GM19397 (cell line): ENCODE measurements around the gene SNPH.
A peak's percentile ranks its signal among the peaks of the same experiment; 100 is the strongest.

ENCODE experiments used
- ATAC-seq: cut with Tn5 transposase; IDR thresholded peaks from one replicate; pipeline ENCODE4 v1.9.1; 2021; ENCODE audit warnings: mild to moderate bottlenecking, moderate library complexity; ENCODE audit not compliant: unreplicated experiment

Gene SNPH

DNA sequence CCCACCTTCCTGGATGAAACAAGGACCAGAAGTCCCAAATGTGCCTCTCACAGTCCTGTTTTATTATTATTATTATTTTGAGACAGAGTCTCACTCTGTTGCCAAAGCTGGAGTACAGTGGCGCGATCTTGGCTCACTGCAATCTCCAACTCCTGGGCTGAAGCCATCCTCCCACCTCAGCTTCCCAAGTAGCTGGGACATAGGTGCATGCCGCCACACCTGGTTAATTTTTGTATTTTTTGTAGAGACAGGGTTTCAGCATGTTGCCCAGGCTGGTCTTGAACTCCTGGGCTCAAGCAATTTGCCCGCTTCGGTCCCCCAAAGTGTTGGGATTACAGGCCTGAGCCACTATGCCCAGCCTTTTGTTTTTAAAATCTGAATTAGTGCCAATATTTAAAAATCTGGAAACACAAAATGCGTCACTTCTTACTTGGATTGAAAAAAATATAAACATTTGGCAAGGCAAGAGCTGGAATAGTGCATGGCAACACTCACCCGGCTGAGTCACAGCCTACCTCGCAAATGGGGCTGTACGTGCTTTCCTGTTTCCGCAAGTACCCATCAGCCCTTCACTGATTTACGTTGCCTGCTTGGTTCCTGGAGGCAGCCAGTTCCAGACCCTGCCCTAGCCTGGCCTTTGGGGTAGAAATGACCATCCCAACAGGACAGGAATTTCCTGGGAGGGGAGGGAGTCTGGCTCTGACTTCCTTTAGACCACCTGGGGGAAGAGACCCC is 56.6 kb downstream of the SNPH start:
- no peak for ATAC-seq

DNA sequence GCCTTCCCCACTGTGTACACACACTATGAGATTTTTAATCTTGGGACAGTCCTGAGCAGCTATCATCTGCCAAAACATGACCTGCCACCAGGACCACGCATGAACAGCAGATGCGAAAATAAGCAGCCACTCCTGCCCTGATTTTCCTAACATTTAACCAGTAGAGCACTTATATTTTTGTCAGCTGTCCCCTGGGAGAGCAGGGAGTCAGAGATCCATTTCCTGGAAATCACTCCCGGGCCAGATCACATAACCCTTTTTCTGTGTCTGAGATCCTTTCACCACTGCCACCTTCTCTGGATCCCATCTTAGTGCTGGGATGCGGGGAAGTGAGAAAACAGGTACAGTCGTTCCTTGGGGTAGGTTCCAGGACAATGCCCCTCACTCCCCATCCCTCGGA is 57.2 kb downstream of the SNPH start:
- no peak for ATAC-seq

DNA sequence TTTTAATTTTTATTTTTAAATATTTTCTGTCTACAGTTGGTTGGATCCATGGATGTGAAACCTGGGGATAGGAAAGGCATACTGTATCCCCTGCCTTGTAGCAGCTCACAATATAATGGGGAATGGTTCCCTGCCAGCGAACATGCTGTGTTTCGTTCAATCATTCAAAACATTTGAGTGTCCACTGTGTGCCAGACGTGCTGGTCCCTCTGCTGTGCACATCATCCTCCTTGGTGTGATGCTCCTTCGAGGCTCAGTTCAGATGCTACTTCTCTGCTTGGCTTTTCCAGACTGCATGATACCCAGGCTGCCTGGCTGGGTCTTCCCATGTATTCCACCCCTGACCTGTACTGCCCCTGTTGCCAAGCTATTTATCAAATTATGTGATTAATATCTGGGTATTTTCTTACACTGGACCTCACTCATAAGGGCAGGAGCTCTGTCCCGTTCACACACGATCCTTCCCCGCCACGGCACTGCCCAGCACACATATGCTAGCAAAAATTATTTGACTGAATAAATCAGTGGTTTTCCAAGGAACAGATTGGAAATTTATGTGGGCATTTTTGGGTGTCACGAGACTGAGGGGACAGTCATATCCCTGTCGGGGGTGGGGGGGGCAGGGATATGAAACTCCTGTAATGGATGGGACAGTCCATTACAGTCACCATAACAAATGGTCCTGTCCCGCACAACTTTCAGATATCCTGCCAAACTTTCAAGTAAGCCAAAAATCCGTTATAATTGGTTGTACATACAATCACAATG is 57.9 kb downstream of the SNPH start:
- ATAC-seq, result no peak

DNA sequence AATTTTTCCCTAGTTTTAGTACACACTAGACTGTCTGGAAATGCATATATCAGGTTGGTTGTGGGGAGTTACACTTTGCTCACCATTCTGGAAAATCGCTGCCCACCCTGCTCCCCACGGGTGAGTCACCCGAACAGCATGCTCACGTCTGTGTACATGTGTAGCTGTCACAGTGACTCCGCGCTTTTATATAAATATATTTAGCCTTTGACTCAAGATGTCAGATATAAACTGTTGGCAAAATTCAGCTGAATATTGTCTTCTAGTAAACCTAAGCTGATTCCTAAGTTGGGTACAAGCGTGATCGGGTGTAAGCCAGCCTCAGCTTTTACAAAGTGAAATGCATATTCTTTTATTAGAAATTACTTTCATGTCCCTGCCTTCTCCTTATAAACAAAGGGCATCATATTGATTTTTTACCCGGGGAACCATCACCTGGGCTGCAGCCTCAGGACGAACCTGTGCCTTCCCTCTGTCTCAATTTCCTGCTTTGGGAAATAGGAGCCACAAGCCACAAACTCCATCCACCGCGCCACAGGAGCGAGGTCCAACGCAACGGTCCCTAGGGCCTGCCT is 58.6 kb downstream of the SNPH start:
- ATAC-seq, result no peak

DNA sequence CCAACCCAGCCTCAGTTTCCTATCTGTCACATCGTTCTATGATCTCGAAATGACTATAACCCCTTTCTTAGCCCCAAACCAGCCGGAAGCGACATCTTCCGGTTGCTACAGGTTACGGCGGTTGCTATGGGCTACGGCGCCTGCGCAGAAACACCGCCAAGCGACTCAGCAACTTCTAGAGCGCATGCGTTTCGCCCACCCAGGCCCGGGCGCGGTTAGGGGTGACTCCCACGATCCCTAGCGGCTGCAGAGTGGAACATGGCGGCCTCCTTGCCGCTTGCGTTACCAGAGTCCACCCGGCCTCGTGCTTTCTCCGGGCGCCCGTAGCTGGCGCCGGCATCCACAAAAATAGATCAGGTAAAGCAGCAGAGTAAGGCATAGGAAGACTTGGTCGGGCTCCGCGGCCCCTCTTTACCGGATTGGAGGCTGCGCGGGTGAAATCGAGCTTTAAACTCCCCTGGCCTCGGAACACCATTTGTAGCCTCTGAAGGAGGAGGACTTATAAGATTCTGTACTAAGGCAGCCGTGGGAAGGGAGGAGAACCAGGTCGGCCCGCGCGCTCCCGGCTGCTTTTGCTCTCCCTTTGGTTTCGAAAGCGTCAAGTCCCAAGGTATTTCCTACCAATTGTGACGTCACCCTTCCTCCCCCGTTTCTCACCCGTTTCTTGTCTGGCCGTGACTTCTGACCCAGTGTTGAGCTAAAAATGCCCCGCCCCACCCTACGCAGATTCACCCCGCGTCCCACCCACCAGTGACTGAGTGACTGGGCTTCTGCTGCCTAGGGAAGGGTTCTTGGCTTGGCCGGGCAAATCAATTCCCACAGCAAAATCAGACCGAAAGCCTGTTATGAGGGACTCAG is 59.3 kb downstream of the SNPH start:
- ATAC-seq, result peak; percentile 84

DNA sequence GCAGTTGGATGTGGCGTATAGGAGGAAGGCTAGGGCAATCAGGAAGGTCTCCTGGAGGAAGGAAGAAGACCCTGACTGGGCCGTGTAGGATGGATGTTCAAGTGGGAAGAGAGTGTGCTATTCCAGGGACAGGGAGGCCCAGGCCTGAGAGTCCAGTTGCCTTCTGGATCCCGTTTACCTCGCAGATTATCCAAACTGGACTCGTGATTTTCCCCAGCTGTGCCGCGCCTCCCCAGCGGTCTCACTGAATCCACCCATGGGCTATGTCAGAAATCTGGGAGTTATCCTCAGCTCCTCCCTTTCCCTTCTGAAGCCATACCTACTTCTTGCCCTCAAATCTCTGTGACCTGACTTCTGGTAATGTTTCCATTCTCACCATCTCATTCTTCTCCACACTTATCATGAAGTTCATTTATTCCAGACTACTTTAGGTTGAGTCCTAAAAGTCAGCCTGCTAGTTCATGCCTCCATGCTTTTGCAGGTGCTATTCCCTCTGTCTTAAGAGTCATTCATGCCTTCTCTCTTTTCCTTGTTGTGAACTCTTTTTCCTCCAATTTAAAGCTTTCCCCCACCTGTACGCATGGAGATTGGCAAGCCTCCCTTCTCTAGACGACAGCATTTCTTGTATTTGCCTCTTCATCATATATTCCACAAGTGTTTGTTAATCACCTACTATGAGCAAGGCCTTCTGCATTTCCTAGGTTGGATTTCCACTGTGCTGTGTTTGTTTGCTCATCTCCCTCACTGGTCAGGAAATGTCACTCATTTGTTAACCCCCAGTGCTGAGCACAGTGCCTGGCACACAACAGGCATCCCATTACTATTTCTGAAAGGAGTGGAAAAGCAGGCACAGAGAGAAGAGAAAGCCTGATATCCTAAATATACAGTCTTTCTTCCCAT is 60.2 kb downstream of the SNPH start:
- ATAC-seq, result no peak

GRCh38 chr20:1327241-1327653 is 61.2 kb downstream of the SNPH start:
- ATAC-seq, result no peak

GRCh38 chr20:1327827-1328679 is 62.0 kb downstream of the SNPH start:
- no peak for ATAC-seq

DNA sequence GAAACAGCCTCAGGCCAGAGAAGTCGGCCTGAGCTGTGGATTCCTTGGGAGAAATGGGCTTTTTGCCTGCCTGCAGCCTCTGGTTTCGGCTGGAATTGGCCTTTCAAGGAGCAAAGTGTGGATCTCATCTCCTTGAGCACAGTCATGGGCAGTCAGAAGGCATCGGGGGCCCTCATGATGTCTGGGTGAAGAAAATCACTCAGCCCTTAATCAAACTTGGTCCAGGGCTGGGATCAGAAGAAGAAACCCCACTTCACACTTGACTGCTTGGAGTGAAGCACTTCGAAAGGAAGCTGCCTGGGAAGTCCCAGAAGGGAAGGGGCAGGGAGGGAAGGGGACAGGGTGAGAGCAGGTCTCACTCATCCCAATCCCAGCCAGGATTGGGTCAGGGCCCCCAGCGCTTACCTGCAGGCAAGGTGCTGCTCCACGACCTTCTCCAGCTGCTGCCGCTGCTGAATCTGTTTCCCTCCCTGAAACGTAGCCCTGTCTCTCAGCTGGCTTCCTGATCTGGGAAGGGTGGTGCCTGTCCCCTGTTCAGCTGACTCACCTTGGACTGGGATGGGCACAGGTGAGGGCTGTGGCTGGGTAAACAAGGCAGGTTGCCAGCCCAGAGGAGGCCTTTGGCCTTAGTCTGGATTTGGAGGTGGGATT is 62.7 kb downstream of the SNPH start, which contains the start of gene SDCBP2:
SDCBP2 (minus strand) TSS at position 460 of the 651 bp plus-strand sequence. CDS start 8,723 bp downstream, outside the sequence.
- ATAC-seq, result no peak

- no peak for ATAC-seq
These were observed 64.2 kb downstream of the SNPH start for GRCh38 chr20:1330075-1330830.

- ATAC-seq, result no peak
These were observed 65.0 kb downstream of the SNPH start for GRCh38 chr20:1331101-1331500.

GRCh38 chr20:1331801-1332453 is 65.8 kb downstream of the SNPH start:
- no peak for ATAC-seq

GRCh38 chr20:1332749-1333300 is 66.7 kb downstream of the SNPH start:
- ATAC-seq, result no peak

DNA sequence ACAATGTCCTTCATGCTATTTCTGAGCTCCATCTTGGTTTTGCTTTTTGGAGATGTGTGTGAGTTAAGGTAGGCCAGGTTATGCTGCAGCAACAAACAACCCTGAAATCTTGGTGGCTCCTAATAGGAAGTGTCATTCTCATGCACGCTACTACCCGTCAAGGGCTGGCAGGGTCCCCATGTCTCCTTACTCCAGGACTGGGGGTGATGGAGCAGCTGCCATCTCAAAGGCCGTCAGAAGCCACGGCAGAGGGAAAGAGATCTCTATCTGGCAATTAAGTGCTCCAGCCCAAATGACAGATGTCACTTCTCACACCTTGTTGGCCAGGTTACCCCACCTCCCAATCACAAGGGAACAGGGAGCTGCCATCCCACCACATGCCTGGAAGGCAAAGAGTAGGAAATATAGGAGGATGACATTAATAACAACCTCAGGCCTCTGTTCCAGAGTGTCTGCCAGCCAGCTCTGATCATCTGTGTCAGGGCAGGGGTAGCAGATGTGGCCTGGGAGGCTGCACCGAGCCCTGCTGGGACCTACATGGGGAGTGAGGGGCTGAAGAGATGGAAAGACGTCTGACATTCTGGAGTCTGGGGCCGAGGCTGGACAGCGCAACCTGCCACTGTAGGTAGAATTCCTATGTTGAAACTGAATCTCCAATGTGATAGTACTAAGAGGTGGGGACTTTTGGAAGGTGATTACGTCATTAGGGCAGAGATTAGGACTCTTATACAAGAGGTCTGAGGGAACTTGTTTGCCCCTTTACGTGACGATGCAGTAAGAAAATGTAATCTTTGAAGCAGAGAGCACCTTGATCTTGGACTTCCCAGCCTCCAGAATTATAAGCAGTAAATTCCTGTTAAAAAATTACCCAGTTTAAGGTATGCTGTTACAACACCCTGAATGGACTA is 67.6 kb downstream of the SNPH start:
- no peak for ATAC-seq

DNA sequence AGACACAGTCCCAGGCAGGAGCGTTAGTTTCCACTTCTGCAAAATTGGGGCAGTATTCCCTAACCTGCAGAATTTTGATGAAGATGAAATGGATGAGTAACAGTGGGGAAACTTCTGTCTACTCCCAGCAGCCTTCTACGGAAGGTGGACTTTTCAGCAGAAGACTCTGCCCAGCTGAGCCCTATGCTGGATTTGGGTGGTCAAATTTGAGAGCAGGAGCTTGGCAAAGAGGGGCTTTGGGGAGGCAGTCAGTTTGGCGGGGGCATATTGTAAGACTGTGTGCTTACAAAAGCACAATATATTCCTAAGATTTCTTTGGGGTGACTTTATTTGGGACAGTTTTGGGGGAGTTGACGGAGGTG is 68.3 kb downstream of the SNPH start:
- no peak for ATAC-seq

- no peak for ATAC-seq
These were observed 68.7 kb downstream of the SNPH start for GRCh38 chr20:1334761-1335160.
